ENCODE data around the gene MEAF6. TPM values are rescaled to one million over a fixed set of nuclear protein-coding genes. Genes with fewer than 3 reads are reported as not detected.

MEAF6 gene
- total and polyA plus RNA-seq, 2 of the 8 experiments (the other 6 are each of a cell fraction or from before 2014, with no cell fraction given) = 23.0 to 38.8 TPM

DNA sequence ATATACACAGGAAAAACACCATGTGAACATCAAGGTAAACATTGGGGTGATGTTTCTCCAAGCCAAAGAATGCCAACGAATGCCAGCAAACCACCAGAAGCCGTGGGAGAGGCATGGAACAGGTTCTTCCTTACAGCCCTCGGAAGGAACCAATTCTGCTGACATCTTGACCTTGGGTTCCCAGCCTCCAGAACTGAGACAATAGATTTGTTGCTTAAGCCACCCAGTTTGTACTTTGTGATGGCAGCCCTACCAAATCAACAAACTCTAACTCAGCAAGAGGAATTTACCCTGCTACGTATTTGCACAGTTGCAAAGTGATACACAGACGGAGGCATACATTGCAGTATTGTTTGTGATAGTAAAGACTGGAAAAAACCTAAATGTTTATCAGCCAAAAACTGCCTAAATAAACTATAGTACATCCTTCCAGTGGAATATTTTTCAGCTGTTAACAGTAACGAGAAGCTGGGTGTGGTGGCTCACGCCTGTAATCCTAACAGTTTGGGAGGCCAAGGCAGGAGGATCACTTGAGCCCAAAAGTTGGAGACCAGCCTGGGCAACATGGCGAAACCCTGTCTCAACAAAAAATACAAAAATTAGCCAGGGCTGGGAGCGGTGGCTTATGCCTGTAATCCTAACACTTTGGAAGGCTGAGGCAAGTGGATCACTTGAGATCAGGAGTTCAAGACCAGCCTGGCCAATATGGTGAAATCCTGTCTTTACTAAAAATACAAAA lies 52.7 kb downstream of the MEAF6 start:
- Histone ChIP-seq H2BK15ac (ENCODE audit: low read length) (no peak overlapping the region), H3K27ac (ENCODE audit: low read depth, low read length) (no peak overlapping the region), H2AK5ac (ENCODE audit: low read depth, low read length) (no peak overlapping the region), H3K23me2 (ENCODE audit: low read depth, low read length) (no peaks in the 10 kb centered on the region), H3K27me3 (replicated peaks in 1 of 4; ENCODE audit: control insufficient read depth in 3 of 4, extremely low read depth in 1 of 4, insufficient read depth in 3 of 4, low read length in 3 of 4) (no peaks in the 10 kb centered on the region), H3K4me2 (ENCODE audit: insufficient read depth in 1 of 2, low read depth in 2 of 2, low read length in 2 of 2) (no peak overlapping the region), H2BK20ac (ENCODE audit: low read length) (no peak overlapping the region), H4K91ac (replicated peaks; ENCODE audit: insufficient read length, low read length) (no peak overlapping the region), H3K79me1 (ENCODE audit: low read depth, low read length) (no peaks in the 10 kb centered on the region), H3K9me3 (ENCODE audit: insufficient read depth in 2 of 2, low read depth in 1 of 2, low read length in 1 of 2) (no peaks in the 10 kb centered on the region), H3K4me3 (ENCODE audit: extremely low read depth in 1 of 4, insufficient read depth in 2 of 4, low read depth in 3 of 4, low read length in 4 of 4) (no peak overlapping the region), H3K36me3 (ENCODE audit: control insufficient read depth in 2 of 4, insufficient read depth in 4 of 4, low read length in 3 of 4) (no peaks in the 10 kb centered on the region), H3K18ac (ENCODE audit: extremely low read depth, low read length) (no peak overlapping the region), H3K4ac (replicated peaks; ENCODE audit: insufficient read length, low read depth, low read length) (no peak overlapping the region), H3K14ac (ENCODE audit: insufficient read length) (no peak overlapping the region), H3K4me1 (replicated peaks in 1 of 4; ENCODE audit: control insufficient read depth in 3 of 4, insufficient read depth in 4 of 4, low read length in 3 of 4) (0 out of 7 replicates have a peak, but pooled peaks cover 0 to 2% (median 0%) of the 10 kb centered on the region in 4 experiments), H3K56ac (replicated peaks; ENCODE audit: insufficient read length, low read depth, low read length) (no peak overlapping the region), H2BK120ac (replicated peaks; ENCODE audit: low read depth, low read length) (no peak overlapping the region), H3K9ac (replicated peaks in 1 of 4; ENCODE audit: extremely low read depth in 1 of 4, low read depth in 3 of 4, low read length in 3 of 4) (no peak overlapping the region), H3K23ac (ENCODE audit: insufficient read length) (no peak overlapping the region), H2BK12ac (ENCODE audit: low read depth, low read length) (no peak overlapping the region), H4K5ac (ENCODE audit: insufficient read length, low read depth, low read length) (no peak overlapping the region), H2AFZ (ENCODE audit: low read length) (no peak overlapping the region), H4K8ac (ENCODE audit: extremely low read depth, insufficient read depth, low read length) (no peak overlapping the region), H2BK5ac (ENCODE audit: low read depth, low read length) (no peak overlapping the region), H4K20me1 (replicated peaks in 1 of 2; ENCODE audit: control insufficient read depth in 1 of 2, insufficient read depth in 2 of 2, low read length in 2 of 2) (no peaks in the 10 kb centered on the region), H3K79me2 (ENCODE audit: control insufficient read depth in 1 of 2, insufficient read depth in 2 of 2, low read length in 2 of 2) (no peaks in the 10 kb centered on the region)
- FAIRE-seq = no peak
- DNase-seq (ENCODE audit: low read depth in 1 of 2, low spot score in 2 of 2) = no peak
- ChIA-PET POLR2A (ENCODE audit: partially characterized antibody) (interaction anchor here (0.7 kb wide), 1 partner anchor 34 kb away, joined by 3 read pairs; no protein-coding TSS in a partner anchor), CTCF (ENCODE audit: partially characterized antibody) (interaction anchor here (0.8 to 17.4 kb wide), 2 partner anchors 6 to 12 kb away, joined by 3 to 213 read pairs; partner anchors contain the start of gene ZC3H12A)
- WGBS, 2 experiments (ENCODE audit: extremely low coverage in 1 of 2, insufficient coverage in 1 of 2, insufficient read length in 1 of 2, insufficient replicate concordance in 2 of 2, low coverage in 1 of 2, low lambda C conversion rate in 2 of 2, missing lambda C conversion rate in 1 of 2) = 85% methylated on average over 9 of the region's 9 CpGs; no CpG with 5 or more reads in 1 of the 2 experiments
- no peak for TF ChIP-seq POU5F1 (IDR thresholded peaks at IDR 0.05; ENCODE audit: low read depth, low read length)
- no peak for TF ChIP-seq SUZ12 (IDR thresholded peaks at IDR 0.05; ENCODE audit: low read length)
- no peak for TF ChIP-seq SRF (IDR thresholded peaks at IDR 0.05; ENCODE audit: low read depth, low read length)
- TF ChIP-seq JUN (IDR thresholded peaks at IDR 0.05; ENCODE audit: low read depth, low read length) = no peak
- TF ChIP-seq BACH1 (IDR thresholded peaks at IDR 0.05; ENCODE audit: low read length) = no peak
- no peak for TF ChIP-seq CREB1 (IDR thresholded peaks at IDR 0.05)
- no peak for TF ChIP-seq SIX5 (IDR thresholded peaks at IDR 0.05; ENCODE audit: low read depth, low read length)
- no peak for TF ChIP-seq CHD1 (IDR thresholded peaks at IDR 0.05; ENCODE audit: low read depth, low read length)
- TF ChIP-seq YY1 (IDR thresholded peaks at IDR 0.05; ENCODE audit: low read depth, low read length) = no peak
- no peak for TF ChIP-seq CTBP2 (IDR thresholded peaks at IDR 0.05; ENCODE audit: borderline replicate concordance, insufficient read depth, insufficient read length, low read length)
- TF ChIP-seq EP300 (IDR thresholded peaks at IDR 0.05; ENCODE audit: borderline replicate concordance in 1 of 2, low read depth in 2 of 2, low read length in 2 of 2) = no peak
- TF ChIP-seq, protein P1, sequence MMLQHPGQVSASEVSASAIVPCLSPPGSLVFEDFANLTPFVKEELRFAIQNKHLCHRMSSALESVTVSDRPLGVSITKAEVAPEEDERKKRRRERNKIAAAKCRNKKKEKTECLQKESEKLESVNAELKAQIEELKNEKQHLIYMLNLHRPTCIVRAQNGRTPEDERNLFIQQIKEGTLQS (IDR thresholded peaks at IDR 0.05; ENCODE audit: insufficient read depth, low read depth, low read length) = no peak
- no peak for TF ChIP-seq SP2 (IDR thresholded peaks at IDR 0.05; ENCODE audit: low read length)
